Gastroesophageal sphincter (tissue), 4 donors: ENCODE results near the gene SDK1. TPM values are rescaled to one million over a fixed set of nuclear protein-coding genes. Genes with fewer than 3 reads are reported as not detected.

Experiments
- ATAC-seq: fragments of 150-250 bp; one replicate; pipeline ENCODE4 v1.9.1; 2016; ENCODE audit warnings: mild to moderate bottlenecking, moderate library complexity
- H3K27ac ChIP-seq, 4 donors: fragments of 200-600 bp; sonication (generic) in 3 of 4; 1 replicate in 3 of 4; 2 replicates in 1 of 4; pipeline ENCODE4 v1.5.1; 2016 to 2019
- H3K27me3 ChIP-seq: fragments of 200-600 bp; sonication (generic); one replicate; pipeline ENCODE4 v1.5.1; 2019
- H3K36me3 ChIP-seq, 2 donors: fragments of 200-600 bp; sonication (generic); one replicate each; pipeline ENCODE4 v1.5.1; 2019; ENCODE audit warnings: control low read depth in 1 of 2
- H3K4me1 ChIP-seq, 3 donors: fragments of 200-600 bp; sonication (generic); 1 replicate in 2 of 3; 2 replicates in 1 of 3; pipeline ENCODE4 v1.5.1; 2016 to 2019; ENCODE audit warnings: control low read depth in 2 of 3
- H3K4me3 ChIP-seq, 2 donors: fragments of 200-600 bp; sonication (generic); one replicate each; pipeline ENCODE4 v1.5.1; 2019; ENCODE audit warnings: mild to moderate bottlenecking in 1 of 2, moderate library complexity in 1 of 2
- H3K9me3 ChIP-seq, 3 donors: fragments of 200-600 bp; sonication (generic); one replicate each; pipeline ENCODE4 v1.5.1; 2017 to 2019; ENCODE audit warnings: control low read depth in 2 of 3
- EP300 ChIP-seq: sonication (generic); formaldehyde crosslinking; IDR thresholded peaks from one replicate; pipeline ENCODE4 v1.6.1; 2017; ENCODE audit warnings: antibody characterized with exemption, mild to moderate bottlenecking
- POLR2A ChIP-seq, 2 donors: fragments of 450-650 bp; IDR thresholded peaks; one replicate each; pipeline ENCODE4 v1.6.1; 2017; ENCODE audit warnings: antibody characterized with exemption in 2 of 2, mild to moderate bottlenecking in 2 of 2, moderate library complexity in 1 of 2
- POLR2AphosphoS5 ChIP-seq: sonication (generic); formaldehyde crosslinking; IDR thresholded peaks from one replicate; pipeline ENCODE4 v1.6.1; 2017; ENCODE audit warnings: antibody characterized with exemption
- WGBS, 2 donors: methylation state at CpG; one replicate each; pipeline ENCODE4 v1.1.5; 2018; ENCODE audit warnings: low coverage in 1 of 2; 5-methylcytosine and 5-hydroxymethylcytosine counted together
- total RNA-seq, 4 donors: library from RNA; depleted of rRNA; stranded (reverse); fragments of >200 nt; gene quantifications; one replicate each; pipeline ENCODE4 v1.1.0, GENCODE V29; 2016
- TF ChIP-seq, protein P1 (sequence below), 4 experiments: fragments of 200-600 bp in 2 of 4; fragments of 450-650 bp in 2 of 4; sonication (generic) in 1 of 4; IDR thresholded peaks; one replicate each; pipeline ENCODE4 v1.5.1; 2017 to 2019; ENCODE audit warnings: antibody characterized with exemption in 4 of 4, mild to moderate bottlenecking in 2 of 4, moderate library complexity in 2 of 4

SDK1 gene
- total RNA-seq, 4 donors from 2014 or later, result 6.1 to 13.6 (median 8.7) TPM

DNA sequence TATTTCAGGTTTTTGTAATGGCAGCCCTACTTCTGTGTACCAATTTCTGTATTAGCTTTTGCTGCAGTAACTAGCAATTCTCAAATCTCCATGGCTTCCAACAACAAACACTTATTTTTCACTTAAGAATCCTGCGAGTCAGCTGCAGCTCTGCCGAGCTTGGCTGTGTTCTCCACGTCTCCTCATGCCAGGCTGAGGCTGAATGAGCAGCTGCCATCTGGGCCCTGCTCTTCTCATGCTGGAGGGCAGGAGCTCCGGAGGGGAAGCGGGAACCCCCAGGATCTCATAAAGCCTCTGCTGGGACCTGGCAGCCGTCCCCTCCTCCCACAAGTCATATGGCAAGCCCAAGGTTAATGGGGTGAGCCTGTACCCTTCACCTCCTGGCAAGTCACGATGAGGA, 591.1 kb downstream of the SDK1 start:
- H3K27me3 ChIP-seq, result no peaks in the 10 kb centered on the region
- H3K9me3 ChIP-seq, result no peaks in the 10 kb centered on the region
- 60% methylated on average over 4 of the region's 7 CpGs; no CpG with 5 or more reads in 1 of the 2 donors for WGBS, 2 donors
- H3K4me1 ChIP-seq, result peaks cover 0 to 9% (median 0%) of the 10 kb centered on the region in 3 donors
- no peaks in the 10 kb centered on the region for H3K36me3 ChIP-seq
- ATAC-seq, result no peak
- TF ChIP-seq EP300 (no peak), POLR2AphosphoS5 (no peak), POLR2A (IDR thresholded peaks at IDR 0.05) (no peak)
- TF ChIP-seq, protein P1, sequence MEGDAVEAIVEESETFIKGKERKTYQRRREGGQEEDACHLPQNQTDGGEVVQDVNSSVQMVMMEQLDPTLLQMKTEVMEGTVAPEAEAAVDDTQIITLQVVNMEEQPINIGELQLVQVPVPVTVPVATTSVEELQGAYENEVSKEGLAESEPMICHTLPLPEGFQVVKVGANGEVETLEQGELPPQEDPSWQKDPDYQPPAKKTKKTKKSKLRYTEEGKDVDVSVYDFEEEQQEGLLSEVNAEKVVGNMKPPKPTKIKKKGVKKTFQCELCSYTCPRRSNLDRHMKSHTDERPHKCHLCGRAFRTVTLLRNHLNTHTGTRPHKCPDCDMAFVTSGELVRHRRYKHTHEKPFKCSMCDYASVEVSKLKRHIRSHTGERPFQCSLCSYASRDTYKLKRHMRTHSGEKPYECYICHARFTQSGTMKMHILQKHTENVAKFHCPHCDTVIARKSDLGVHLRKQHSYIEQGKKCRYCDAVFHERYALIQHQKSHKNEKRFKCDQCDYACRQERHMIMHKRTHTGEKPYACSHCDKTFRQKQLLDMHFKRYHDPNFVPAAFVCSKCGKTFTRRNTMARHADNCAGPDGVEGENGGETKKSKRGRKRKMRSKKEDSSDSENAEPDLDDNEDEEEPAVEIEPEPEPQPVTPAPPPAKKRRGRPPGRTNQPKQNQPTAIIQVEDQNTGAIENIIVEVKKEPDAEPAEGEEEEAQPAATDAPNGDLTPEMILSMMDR (IDR thresholded peaks at IDR 0.05), result no peak
- H3K4me3 ChIP-seq, result no peak overlapping the region
- no peak overlapping the region for H3K27ac ChIP-seq

DNA sequence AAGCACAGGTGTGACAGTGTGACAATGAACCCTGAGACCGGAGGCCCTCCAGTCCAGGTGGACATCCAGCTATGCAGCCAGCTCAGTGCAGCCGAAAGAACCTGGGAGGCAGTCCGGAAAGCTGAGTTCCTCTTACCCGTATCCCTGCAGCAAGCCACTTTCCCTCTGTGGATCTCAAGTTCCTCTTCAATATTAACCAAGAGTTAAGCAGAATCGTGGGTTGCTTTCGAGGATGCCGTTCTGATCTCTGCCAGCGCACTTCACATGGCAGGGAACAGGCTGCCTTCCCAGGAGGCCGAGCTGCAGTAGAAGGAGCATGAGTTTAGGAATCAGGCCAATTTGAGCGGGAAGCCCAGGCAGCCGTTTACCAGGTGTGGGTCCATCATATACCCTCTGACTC, 591.6 kb downstream of the SDK1 start:
- no peaks in the 10 kb centered on the region for H3K9me3 ChIP-seq
- no peak overlapping the region for H3K4me3 ChIP-seq
- ATAC-seq, result no peak
- no peaks in the 10 kb centered on the region for H3K36me3 ChIP-seq
- H3K27ac ChIP-seq, result no peak overlapping the region
- H3K4me1 ChIP-seq, result peaks cover 0 to 9% (median 0%) of the 10 kb centered on the region in 3 donors
- WGBS, 2 donors, result 70 to 85% methylated on average over 4 to 5 of the region's 11 CpGs
- TF ChIP-seq EP300 (no peak), POLR2A (IDR thresholded peaks at IDR 0.05) (no peak), POLR2AphosphoS5 (no peak)
- TF ChIP-seq, protein P1 (IDR thresholded peaks at IDR 0.05), result no peak
- H3K27me3 ChIP-seq, result no peaks in the 10 kb centered on the region

DNA sequence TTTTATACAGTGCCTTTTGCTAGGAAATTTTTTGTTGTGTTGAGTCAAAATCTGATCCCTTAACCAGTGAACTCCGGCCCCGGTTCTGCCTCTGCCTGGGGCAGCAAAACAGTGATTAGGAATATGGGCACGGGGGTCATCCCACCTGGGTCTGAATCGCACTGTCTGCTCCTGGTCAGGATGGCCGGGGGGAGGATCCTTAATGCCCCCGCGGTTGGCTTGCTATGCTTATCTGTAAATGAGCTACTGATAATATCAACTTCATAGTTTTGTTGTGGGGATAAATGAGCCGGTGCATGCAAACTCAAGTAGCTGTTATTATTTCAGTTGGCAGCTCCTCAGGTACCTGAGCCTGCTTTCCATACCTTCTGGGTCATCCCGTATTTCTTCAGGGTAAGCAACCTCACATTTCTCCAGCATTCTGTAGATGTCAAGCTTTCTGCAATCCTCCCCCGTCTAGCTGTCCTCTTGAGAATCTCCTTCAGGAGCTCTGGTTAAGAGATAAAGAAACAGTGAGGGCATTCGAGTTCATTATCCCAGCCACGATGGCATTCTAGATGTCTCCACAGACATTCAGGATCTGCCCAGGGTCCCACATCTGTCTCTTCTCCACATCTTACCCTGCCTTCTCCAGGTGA, 592.2 kb downstream of the SDK1 start:
- ATAC-seq, result no peak

DNA sequence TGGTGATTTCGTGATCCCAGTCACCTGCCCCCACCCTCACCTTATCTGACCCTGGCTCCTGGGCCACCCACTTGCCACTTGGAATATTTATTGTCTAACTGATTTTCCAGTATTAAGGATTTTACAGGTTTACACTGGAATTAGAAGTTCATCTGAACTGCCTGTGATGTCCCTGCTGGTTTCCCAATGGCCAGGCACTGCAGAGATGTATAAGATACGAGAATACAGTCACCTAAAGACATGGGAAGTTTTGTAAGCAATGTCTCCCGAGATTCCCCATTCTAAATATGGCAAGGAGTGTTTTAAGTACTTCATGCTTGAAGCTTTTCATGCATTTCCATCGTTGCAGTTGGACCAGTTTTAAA, 592.7 kb downstream of the SDK1 start:
- H3K4me1 ChIP-seq, result peaks cover 0 to 9% (median 0%) of the 10 kb centered on the region in 3 donors

More for the DNA sequence above, 592.2 kb downstream of the SDK1 start:
- Histone ChIP-seq H3K9me3 (no peaks in the 10 kb centered on the region), H3K4me1 (peaks cover 0 to 9% (median 0%) of the 10 kb centered on the region in 3 donors), H3K27ac (no peak overlapping the region), H3K4me3 (no peak overlapping the region), H3K36me3 (no peaks in the 10 kb centered on the region), H3K27me3 (no peaks in the 10 kb centered on the region)
- TF ChIP-seq EP300 (no peak), POLR2AphosphoS5 (no peak), POLR2A (IDR thresholded peaks at IDR 0.05) (no peak)
- TF ChIP-seq, protein P1 (IDR thresholded peaks at IDR 0.05), result no peak
- WGBS, 2 donors, result 89 to 98% methylated on average over 5 to 11 of the region's 12 CpGs

More for the DNA sequence above, 592.7 kb downstream of the SDK1 start:
- TF ChIP-seq POLR2A (IDR thresholded peaks at IDR 0.05) (no peak), EP300 (no peak), POLR2AphosphoS5 (no peak)
- TF ChIP-seq, protein P1 (IDR thresholded peaks at IDR 0.05), result no peak
- no peaks in the 10 kb centered on the region for H3K9me3 ChIP-seq
- H3K27ac ChIP-seq, result no peak overlapping the region
- no peaks in the 10 kb centered on the region for H3K27me3 ChIP-seq
- no peaks in the 10 kb centered on the region for H3K36me3 ChIP-seq
- ATAC-seq, result no peak
- 72% methylated on average over 3 to 4 of the region's 4 CpGs for WGBS, 2 donors
- H3K4me3 ChIP-seq, result no peak overlapping the region
